Calu3 (cell line): ENCODE data around the gene C9orf50. TPM values are rescaled to one million over a fixed set of nuclear protein-coding genes. Genes with fewer than 3 reads are reported as not detected.
A peak's percentile ranks its signal among the peaks of the same experiment; 100 is the strongest.

Experiments used
- BruUV-seq: library from RNA; stranded (reverse); fragments of 400-500 nt; replicated peaks from 2 replicates; lab custom pipeline; 2021; lab: Mats Ljungman, UMichigan
- CTCF ChIA-PET: fragments of 300-600 bp; sonication (Branson Sonifier 250); formaldehyde crosslinking; loops from one replicate; lab custom pipeline; 2022; ENCODE audit warnings: antibody characterized with exemption; lab: Charles Lee
- DNase-seq: peaks from one replicate; pipeline ENCODE4 v3.0.0; 2022
- H3K27ac Mint-ChIP-seq: one replicate; pipeline ENCODE4 v1.8.0; 2022; ENCODE audit warnings: mixed read lengths; ENCODE audit not compliant: unreplicated experiment
- H3K27me3 Mint-ChIP-seq: one replicate; pipeline ENCODE4 v1.8.0; 2022; ENCODE audit warnings: mixed read lengths; ENCODE audit not compliant: unreplicated experiment
- H3K36me3 Mint-ChIP-seq: one replicate; pipeline ENCODE4 v1.8.0; 2022; ENCODE audit warnings: mild to moderate bottlenecking, moderate library complexity, mixed read lengths; ENCODE audit not compliant: insufficient read depth, unreplicated experiment
- H3K4me1 Mint-ChIP-seq: one replicate; pipeline ENCODE4 v1.8.0; 2022; ENCODE audit warnings: mild to moderate bottlenecking, low read depth, mixed read lengths; ENCODE audit not compliant: unreplicated experiment
- H3K4me3 Mint-ChIP-seq: one replicate; pipeline ENCODE4 v1.8.0; 2022; ENCODE audit warnings: mild to moderate bottlenecking, low read depth, moderate library complexity, mixed read lengths; ENCODE audit not compliant: unreplicated experiment
- H3K9me3 Mint-ChIP-seq: one replicate; pipeline ENCODE4 v1.8.0; 2022; ENCODE audit warnings: low read depth, mixed read lengths; ENCODE audit not compliant: unreplicated experiment
- intact Hi-C: fragments of 100-400 bp; cut with micrococcal nuclease; formaldehyde crosslinking; loops from one replicate; pipeline ENCODE4 v1.10.0; 2022; ENCODE audit not compliant: unreplicated experiment
- total RNA-seq: library from RNA; stranded (reverse); gene quantifications from 2 replicates; pipeline ENCODE4 v1.2.3, GENCODE V29; 2022
- TF ChIP-seq, protein P1 (sequence below): fragments of 200-600 bp; IDR thresholded peaks from one replicate; pipeline ENCODE4 v1.8.0; 2022; ENCODE audit warnings: antibody characterized with exemption; ENCODE audit not compliant: unreplicated experiment

The C9orf50 gene
- total RNA-seq, 1 experiment from 2014 or later = not detected

DNA sequence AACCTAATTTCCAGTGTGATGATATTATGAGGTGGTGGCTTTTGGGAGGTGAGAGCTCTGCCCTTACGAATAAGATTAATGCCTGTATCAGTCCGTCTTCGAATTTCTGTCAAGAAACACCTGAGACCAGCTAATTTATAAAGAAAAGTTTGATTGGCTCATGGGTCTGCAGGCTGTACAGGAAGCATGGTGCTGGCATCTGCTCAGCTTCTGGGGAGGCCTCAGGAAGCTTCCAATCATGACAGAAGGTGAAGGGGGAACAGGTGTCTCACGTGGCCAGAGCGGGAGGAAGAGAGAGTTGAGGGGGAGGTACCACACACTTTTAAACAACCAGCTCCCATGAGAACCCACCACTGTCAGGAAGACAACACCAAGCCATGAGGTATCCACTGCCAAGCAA lies 46.9 kb downstream of the C9orf50 start:
- BruUV-seq = no TSS peak
- H3K4me1 Mint-ChIP-seq = peaks cover 56% of the 10 kb centered on the region
- H3K36me3 Mint-ChIP-seq = peaks cover 18% of the 10 kb centered on the region
- TF ChIP-seq, protein P1, sequence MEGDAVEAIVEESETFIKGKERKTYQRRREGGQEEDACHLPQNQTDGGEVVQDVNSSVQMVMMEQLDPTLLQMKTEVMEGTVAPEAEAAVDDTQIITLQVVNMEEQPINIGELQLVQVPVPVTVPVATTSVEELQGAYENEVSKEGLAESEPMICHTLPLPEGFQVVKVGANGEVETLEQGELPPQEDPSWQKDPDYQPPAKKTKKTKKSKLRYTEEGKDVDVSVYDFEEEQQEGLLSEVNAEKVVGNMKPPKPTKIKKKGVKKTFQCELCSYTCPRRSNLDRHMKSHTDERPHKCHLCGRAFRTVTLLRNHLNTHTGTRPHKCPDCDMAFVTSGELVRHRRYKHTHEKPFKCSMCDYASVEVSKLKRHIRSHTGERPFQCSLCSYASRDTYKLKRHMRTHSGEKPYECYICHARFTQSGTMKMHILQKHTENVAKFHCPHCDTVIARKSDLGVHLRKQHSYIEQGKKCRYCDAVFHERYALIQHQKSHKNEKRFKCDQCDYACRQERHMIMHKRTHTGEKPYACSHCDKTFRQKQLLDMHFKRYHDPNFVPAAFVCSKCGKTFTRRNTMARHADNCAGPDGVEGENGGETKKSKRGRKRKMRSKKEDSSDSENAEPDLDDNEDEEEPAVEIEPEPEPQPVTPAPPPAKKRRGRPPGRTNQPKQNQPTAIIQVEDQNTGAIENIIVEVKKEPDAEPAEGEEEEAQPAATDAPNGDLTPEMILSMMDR = no peak
- CTCF ChIA-PET = no interaction called here
- no peak overlapping the region for H3K4me3 Mint-ChIP-seq
- H3K27ac Mint-ChIP-seq = peak overlapping the region; percentile 65
- DNase-seq = no peak
- no peaks in the 10 kb centered on the region for H3K27me3 Mint-ChIP-seq
- peaks cover 3% of the 10 kb centered on the region for H3K9me3 Mint-ChIP-seq
- intact Hi-C loops = no loop called here

DNA sequence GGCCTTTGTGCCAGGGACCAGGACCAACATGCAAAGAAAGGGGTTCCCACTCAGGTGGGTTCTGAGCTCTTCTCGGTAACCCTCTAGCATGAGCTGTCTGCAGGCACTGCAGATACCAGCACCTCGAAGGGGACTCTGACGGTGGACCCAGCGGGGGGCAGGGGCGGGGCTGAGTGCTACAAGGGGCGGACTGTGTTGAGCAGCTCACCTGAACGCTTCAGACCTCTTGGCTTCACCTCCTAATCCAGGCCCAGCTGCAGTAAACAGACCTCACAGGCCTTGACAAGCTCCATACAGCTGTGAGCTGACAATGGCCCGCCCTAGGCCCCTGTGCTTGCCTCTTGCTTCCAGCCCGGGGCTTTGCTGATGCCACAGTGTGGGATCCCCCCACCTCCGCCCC lies 48.4 kb downstream of the C9orf50 start:
- Mint-ChIP-seq H3K27ac (no peak overlapping the region), H3K4me1 (peaks cover 52% of the 10 kb centered on the region), H3K27me3 (no peaks in the 10 kb centered on the region)

DNA sequence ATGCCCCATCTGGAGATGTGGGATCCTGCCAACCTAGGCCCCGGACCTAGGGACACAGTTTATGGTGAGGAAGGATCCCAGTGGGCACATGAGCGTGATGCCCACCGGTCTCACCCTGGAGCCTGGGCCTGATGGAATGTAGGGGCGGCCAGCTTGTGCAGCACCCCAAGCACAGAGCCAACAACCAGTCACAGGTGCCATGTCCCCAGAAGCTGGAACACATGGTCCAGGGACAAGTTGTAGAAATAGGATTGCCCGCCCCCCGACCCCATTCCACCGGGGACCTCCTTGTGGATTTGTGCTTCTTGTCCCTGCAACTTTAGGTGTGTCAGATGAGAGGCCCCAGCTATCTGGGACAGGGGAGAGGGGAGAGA lies 48.9 kb downstream of the C9orf50 start:
- H3K9me3 Mint-ChIP-seq = peaks cover 3% of the 10 kb centered on the region
- no peak for DNase-seq
- H3K4me1 Mint-ChIP-seq = peaks cover 47% of the 10 kb centered on the region
- TF ChIP-seq, protein P1 = no peak
- H3K27ac Mint-ChIP-seq = no peak overlapping the region
- peaks cover 26% of the 10 kb centered on the region for H3K36me3 Mint-ChIP-seq
- H3K27me3 Mint-ChIP-seq = no peaks in the 10 kb centered on the region
- no peak overlapping the region for H3K4me3 Mint-ChIP-seq
- BruUV-seq = no TSS peak
- CTCF ChIA-PET = no interaction called here
- intact Hi-C loops = no loop called here

More for the DNA sequence above, 48.4 kb downstream of the C9orf50 start:
- H3K9me3 Mint-ChIP-seq = peaks cover 3% of the 10 kb centered on the region
- CTCF ChIA-PET = no interaction called here
- no TSS peak for BruUV-seq
- intact Hi-C loops = no loop called here
- no peak for DNase-seq
- peaks cover 26% of the 10 kb centered on the region for H3K36me3 Mint-ChIP-seq
- TF ChIP-seq, protein P1 = no peak
- H3K4me3 Mint-ChIP-seq = no peak overlapping the region

DNA sequence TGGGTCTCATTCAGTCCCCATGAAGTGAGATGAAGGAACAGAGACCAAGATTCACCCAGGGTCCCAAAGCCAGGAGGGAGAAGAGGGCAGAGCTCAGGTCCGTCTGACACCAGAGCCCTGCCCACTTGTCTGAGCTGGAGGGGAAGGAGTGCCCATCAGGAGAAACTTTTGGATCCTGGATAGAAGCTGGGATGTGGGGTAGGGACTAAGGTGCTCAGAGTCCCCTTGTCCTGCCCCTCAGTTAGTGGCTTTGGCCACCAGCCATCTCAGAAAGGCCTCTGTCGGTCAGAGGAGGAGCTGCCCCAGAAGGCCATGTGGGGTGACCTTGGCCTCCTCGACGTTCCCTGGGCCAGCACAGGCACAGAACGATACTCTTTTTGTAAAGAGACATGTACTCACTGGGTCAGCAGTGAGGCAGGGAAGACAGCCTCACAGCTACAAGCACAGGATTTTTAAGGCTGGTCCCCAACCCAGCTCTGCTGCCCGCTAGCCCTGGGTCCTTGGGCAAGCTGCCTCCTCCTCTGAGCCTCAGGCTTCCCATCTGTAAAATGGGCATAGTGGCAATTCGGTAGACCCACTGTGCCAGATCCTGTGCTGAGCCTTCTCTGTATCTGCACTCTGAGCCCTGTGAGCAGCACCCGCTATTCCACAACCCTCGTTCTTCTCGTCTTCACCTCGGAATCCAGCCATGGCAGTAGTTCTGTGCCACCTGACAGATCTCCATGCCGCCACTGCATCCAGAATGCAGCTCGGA lies 49.4 kb downstream of the C9orf50 start:
- intact Hi-C loops = no loop called here
- H3K4me1 Mint-ChIP-seq = peaks cover 42% of the 10 kb centered on the region
- no peak overlapping the region for H3K4me3 Mint-ChIP-seq
- peak overlapping the region; percentile 50 for H3K27ac Mint-ChIP-seq
- no peak for DNase-seq
- CTCF ChIA-PET = interaction anchor here (1.6 kb wide), 1 partner anchor 82 kb away, joined by 4 read pairs; no protein-coding TSS in a partner anchor
- no peaks in the 10 kb centered on the region for H3K27me3 Mint-ChIP-seq
- peaks cover 26% of the 10 kb centered on the region for H3K36me3 Mint-ChIP-seq
- TF ChIP-seq, protein P1 = no peak
- BruUV-seq = no TSS peak
- peaks cover 3% of the 10 kb centered on the region for H3K9me3 Mint-ChIP-seq
